Colonic mucosa (tissue), 4 donors: ENCODE data around the gene KRTAP4-6. TPM values are rescaled to one million over a fixed set of nuclear protein-coding genes. Genes with fewer than 3 reads are reported as not detected.
"Not testable (repeated sequence)": the region's sequence is repeated elsewhere in the genome, so short reads cannot be mapped to it uniquely, and the experiment has no call there.

Experiments
- DNase-seq: peaks from one replicate; pipeline ENCODE4 v3.0.0-alpha.2; 2020
- H3K27ac ChIP-seq: fragments of 200-600 bp; one replicate; pipeline ENCODE4 v1.8.0; 2021
- H3K27me3 ChIP-seq: fragments of 200-600 bp; one replicate; pipeline ENCODE4 v1.8.0; 2021
- H3K36me3 ChIP-seq: fragments of 200-600 bp; one replicate; pipeline ENCODE4 v1.8.0; 2021
- H3K4me1 ChIP-seq: fragments of 200-600 bp; one replicate; pipeline ENCODE4 v1.8.0; 2021; ENCODE audit warnings: mild to moderate bottlenecking
- H3K4me3 ChIP-seq: fragments of 200-600 bp; one replicate; pipeline ENCODE4 v1.8.0; 2021
- H3K9ac ChIP-seq, 2 donors: one replicate each; pipeline ENCODE4 v1.7.0; 2013; ENCODE audit warnings: control low read depth in 2 of 2, low read depth in 2 of 2, low read length in 2 of 2
- H3K9me3 ChIP-seq: fragments of 200-600 bp; one replicate; pipeline ENCODE4 v1.8.0; 2021
- CTCF ChIP-seq: fragments of 200-600 bp; IDR thresholded peaks from one replicate; pipeline ENCODE4 v1.8.0; 2022; ENCODE audit warnings: antibody characterized with exemption, mild to moderate bottlenecking
- intact Hi-C: fragments of 100-400 bp; cut with DNase I; formaldehyde crosslinking; loops from one replicate; pipeline ENCODE4 v1.14.1; 2022
- total RNA-seq, 2 donors: library from RNA; stranded (reverse); fragmentation: NEBNext Ultra II Directional in 1 of 2; extraction: Animal tissue kit (Norgen Biotek cat#: 25700) in 1 of 2; gene quantifications; one replicate each; pipeline ENCODE4 v1.2.1, GENCODE V29; 2021
- donor health status: healthy.
- donor health status: DM: no; HTN: no; CAD: no.
- donor health status: DM: no; HTN: no; CAD: no.

Gene KRTAP4-6
- not detected for total RNA-seq

GRCh38 chr17:41140360-41141131, at the start of gene KRTAP4-6:
Gene KRTAP4-6, minus strand, starts transcription at chr17:41140544. Its CDS starts 57 bp downstream, at chr17:41140487.
- Histone ChIP-seq H3K27me3 (no peaks in the 10 kb centered on the region), H3K9ac (no peak within 1 kb of the TSS), H3K36me3 (no peaks in the 10 kb centered on the region), H3K4me1 (no peaks in the 10 kb centered on the region), H3K9me3 (no peaks in the 10 kb centered on the region), H3K4me3 (no peak within 1 kb of the TSS), H3K27ac (no peak within 1 kb of the TSS)
- no peak for DNase-seq
- intact Hi-C loops: no loop called here
- no peak for TF ChIP-seq CTCF

DNA sequence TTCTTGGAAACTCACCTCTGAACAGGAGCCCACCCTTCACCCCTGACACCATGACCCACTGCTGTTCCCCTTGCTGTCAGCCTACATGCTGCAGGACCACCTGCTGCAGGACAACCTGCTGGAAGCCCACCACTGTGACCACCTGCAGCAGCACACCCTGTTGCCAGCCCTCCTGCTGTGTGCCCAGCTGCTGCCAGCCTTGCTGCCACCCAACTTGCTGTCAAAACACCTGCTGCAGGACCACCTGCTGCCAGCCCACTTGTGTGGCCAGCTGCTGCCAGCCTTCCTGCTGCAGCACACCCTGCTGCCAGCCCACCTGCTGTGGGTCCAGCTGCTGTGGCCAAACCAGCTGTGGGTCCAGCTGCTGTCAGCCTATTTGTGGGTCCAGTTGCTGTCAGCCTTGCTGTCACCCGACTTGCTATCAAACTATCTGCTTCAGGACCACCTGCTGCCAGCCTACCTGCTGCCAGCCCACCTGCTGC, 49.5 kb upstream of the KRTAP4-6 start, which contains the start of gene KRTAP9-1:
KRTAP9-1 (plus strand) TSS at position 51 of the 482 bp plus-strand sequence; CDS start at position 51, 0 bp downstream.
- H3K4me1 ChIP-seq, H3K27ac ChIP-seq, H3K9me3 ChIP-seq, DNase-seq, H3K9ac ChIP-seq, H3K27me3 ChIP-seq, intact Hi-C loops, H3K36me3 ChIP-seq, H3K4me3 ChIP-seq: not testable (repeated sequence)

GRCh38 chr17:41186872-41187271, 46.5 kb upstream of the KRTAP4-6 start:
- Histone ChIP-seq H3K4me1 (no peaks in the 10 kb centered on the region), H3K9ac (no peak overlapping the region), H3K27me3 (no peaks in the 10 kb centered on the region), H3K9me3 (no peaks in the 10 kb centered on the region), H3K4me3 (no peak overlapping the region), H3K36me3 (no peaks in the 10 kb centered on the region), H3K27ac (no peak overlapping the region)
- no peak for TF ChIP-seq CTCF
- no peak for DNase-seq
- intact Hi-C loops: no loop called here

- Histone ChIP-seq H3K4me1 (no peaks in the 10 kb centered on the region), H3K27me3 (no peaks in the 10 kb centered on the region), H3K4me3 (no peak overlapping the region), H3K9me3 (no peaks in the 10 kb centered on the region), H3K9ac (no peak overlapping the region), H3K36me3 (no peaks in the 10 kb centered on the region), H3K27ac (no peak overlapping the region)
- no peak for TF ChIP-seq CTCF
- no peak for DNase-seq
- intact Hi-C loops: no loop called here
Observed at GRCh38 chr17:41185001-41185400, 44.7 kb upstream of the KRTAP4-6 start.

DNA sequence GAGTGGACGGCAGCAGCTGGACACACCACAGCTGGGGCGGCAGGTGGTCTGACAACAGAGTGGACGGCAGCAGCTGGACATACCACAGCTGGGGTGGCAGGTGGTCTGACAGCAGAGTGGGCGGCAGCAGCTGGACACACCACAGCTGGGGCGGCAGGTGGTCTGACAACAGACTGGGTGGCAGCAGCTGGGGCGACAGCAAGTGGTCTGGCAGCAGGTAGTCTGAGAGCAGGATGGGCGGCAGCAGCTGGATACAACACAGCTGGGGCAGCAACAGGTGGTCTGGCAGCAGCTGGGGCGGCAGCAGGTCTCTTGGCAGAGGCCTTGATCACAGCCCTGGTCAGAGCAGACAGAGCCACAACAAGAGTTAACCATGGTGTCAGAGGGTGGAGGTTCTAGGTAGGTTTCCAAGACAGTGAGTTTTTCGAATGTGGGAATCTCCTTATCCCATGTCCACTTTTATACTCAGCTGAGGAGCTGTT, 44.2 kb upstream of the KRTAP4-6 start, which contains the start of gene KRTAP4-1:
KRTAP4-1 (minus strand) TSS at position 432 of the 482 bp plus-strand sequence; CDS start at position 375, 57 bp downstream.
- no peak for TF ChIP-seq CTCF
- H3K27me3 ChIP-seq: no peaks in the 10 kb centered on the region
- H3K27ac ChIP-seq: no peak within 1 kb of the TSS
- H3K4me3 ChIP-seq: no peak within 1 kb of the TSS
- no peaks in the 10 kb centered on the region for H3K36me3 ChIP-seq
- intact Hi-C loops: no loop called here
- H3K9ac ChIP-seq: no peak within 1 kb of the TSS
- DNase-seq: no peak
- no peaks in the 10 kb centered on the region for H3K9me3 ChIP-seq
- no peaks in the 10 kb centered on the region for H3K4me1 ChIP-seq
